ENCODE measurements around the gene TEKTIP1.
"Not testable (repeated sequence)": the region's sequence is repeated elsewhere in the genome, so short reads cannot be mapped to it uniquely, and the experiment has no call there.

Gene TEKTIP1

GRCh38 chr19:3524078-3524842 is 14.7 kb upstream of the TEKTIP1 start:
- no peak for DNase-seq

GRCh38 chr19:3524904-3525451 is 14.0 kb upstream of the TEKTIP1 start:
- DNase-seq, result no peak

- no peak for DNase-seq
Measured at GRCh38 chr19:3526507-3527237, 12.3 kb upstream of the TEKTIP1 start.

GRCh38 chr19:3527238-3527910 is 11.6 kb upstream of the TEKTIP1 start:
- no peak for DNase-seq

- DNase-seq, result no peak
Measured at GRCh38 chr19:3528080-3528479, 10.9 kb upstream of the TEKTIP1 start.

- DNase-seq, result no peak
Measured at GRCh38 chr19:3528539-3529211, 10.3 kb upstream of the TEKTIP1 start.

GRCh38 chr19:3529299-3529698 is 9.7 kb upstream of the TEKTIP1 start:
- DNase-seq, result not testable (repeated sequence)

- DNase-seq, result no peak
Measured at GRCh38 chr19:3530389-3530788, 8.6 kb upstream of the TEKTIP1 start.

- DNase-seq, result no peak
Measured at GRCh38 chr19:3531716-3532115, 7.3 kb upstream of the TEKTIP1 start.

- no peak for DNase-seq
Measured at GRCh38 chr19:3532154-3532786, 6.7 kb upstream of the TEKTIP1 start.

GRCh38 chr19:3533033-3533432 is 5.9 kb upstream of the TEKTIP1 start:
- DNase-seq, result no peak

- DNase-seq, result no peak
Measured at GRCh38 chr19:3533563-3534216, 5.3 kb upstream of the TEKTIP1 start.

GRCh38 chr19:3534375-3535234 is 4.4 kb upstream of the TEKTIP1 start:
- no peak for DNase-seq

GRCh38 chr19:3535235-3535535 is 3.8 kb upstream of the TEKTIP1 start:
- DNase-seq, result no peak

- no peak for DNase-seq
Measured at GRCh38 chr19:3535563-3535965, 3.4 kb upstream of the TEKTIP1 start.

- no peak for DNase-seq
Measured at GRCh38 chr19:3535981-3536380, 3.0 kb upstream of the TEKTIP1 start.

GRCh38 chr19:3536429-3537100 is 2.4 kb upstream of the TEKTIP1 start:
- DNase-seq, result peak; percentile 85

- no peak for DNase-seq
Measured at GRCh38 chr19:3537101-3537437, 1.9 kb upstream of the TEKTIP1 start.

GRCh38 chr19:3537438-3538240 is 1.3 kb upstream of the TEKTIP1 start:
- no peak for DNase-seq
